Activated CD8-positive, alpha-beta memory T cell treated with anti-CD3 and anti-CD28 coated beads, Interleukin-2, amount 50 U/mL, for 24 hours (primary cell): Measurements from ENCODE around the gene TMEM179.

Experiments
- DNase-seq: peaks from one replicate; pipeline ENCODE4 v3.0.0-alpha.2; 2020; ENCODE audit errors: extremely low read depth

TMEM179 gene

GRCh38 chr14:104598910-104599273 is 5.7 kb downstream of the TMEM179 start:
- DNase-seq, result no peak

- DNase-seq, result no peak
These were observed 6.3 kb downstream of the TMEM179 start for GRCh38 chr14:104598039-104598909.

GRCh38 chr14:104597576-104597975 is 7.0 kb downstream of the TMEM179 start:
- DNase-seq, result no peak

GRCh38 chr14:104596927-104597351 is 7.6 kb downstream of the TMEM179 start:
- DNase-seq, result no peak

GRCh38 chr14:104596451-104596918 is 8.1 kb downstream of the TMEM179 start:
- DNase-seq, result no peak

GRCh38 chr14:104595911-104596450 is 8.6 kb downstream of the TMEM179 start:
- no peak for DNase-seq

- no peak for DNase-seq
These were observed 9.4 kb downstream of the TMEM179 start for GRCh38 chr14:104595116-104595675.

- DNase-seq, result no peak
These were observed 10.1 kb downstream of the TMEM179 start for GRCh38 chr14:104594310-104595046.

- no peak for DNase-seq
These were observed 10.8 kb downstream of the TMEM179 start for GRCh38 chr14:104593710-104594136.

GRCh38 chr14:104593241-104593701 is 11.3 kb downstream of the TMEM179 start:
- DNase-seq, result no peak

- no peak for DNase-seq
These were observed 11.8 kb downstream of the TMEM179 start for GRCh38 chr14:104592785-104593184.

- no peak for DNase-seq
These were observed 12.3 kb downstream of the TMEM179 start for GRCh38 chr14:104592292-104592672.

- no peak for DNase-seq
These were observed 12.9 kb downstream of the TMEM179 start for GRCh38 chr14:104591506-104592291.

- DNase-seq, result no peak
These were observed 13.5 kb downstream of the TMEM179 start for GRCh38 chr14:104591031-104591430.

- no peak for DNase-seq
These were observed 14.2 kb downstream of the TMEM179 start for GRCh38 chr14:104590240-104590965.

GRCh38 chr14:104589338-104590195 is 15.0 kb downstream of the TMEM179 start:
- DNase-seq, result no peak

GRCh38 chr14:104588066-104588857 is 16.3 kb downstream of the TMEM179 start:
- DNase-seq, result no peak

GRCh38 chr14:104587641-104588040 is 16.9 kb downstream of the TMEM179 start:
- no peak for DNase-seq
